GM21360 (cell line): ENCODE data around the gene PPP6R3.

Experiments
- ATAC-seq: cut with Tn5 transposase; IDR thresholded peaks from one replicate; pipeline ENCODE4 v1.9.1; 2021; ENCODE audit warnings: mild to moderate bottlenecking, moderate library complexity; ENCODE audit not compliant: unreplicated experiment

PPP6R3 gene

DNA sequence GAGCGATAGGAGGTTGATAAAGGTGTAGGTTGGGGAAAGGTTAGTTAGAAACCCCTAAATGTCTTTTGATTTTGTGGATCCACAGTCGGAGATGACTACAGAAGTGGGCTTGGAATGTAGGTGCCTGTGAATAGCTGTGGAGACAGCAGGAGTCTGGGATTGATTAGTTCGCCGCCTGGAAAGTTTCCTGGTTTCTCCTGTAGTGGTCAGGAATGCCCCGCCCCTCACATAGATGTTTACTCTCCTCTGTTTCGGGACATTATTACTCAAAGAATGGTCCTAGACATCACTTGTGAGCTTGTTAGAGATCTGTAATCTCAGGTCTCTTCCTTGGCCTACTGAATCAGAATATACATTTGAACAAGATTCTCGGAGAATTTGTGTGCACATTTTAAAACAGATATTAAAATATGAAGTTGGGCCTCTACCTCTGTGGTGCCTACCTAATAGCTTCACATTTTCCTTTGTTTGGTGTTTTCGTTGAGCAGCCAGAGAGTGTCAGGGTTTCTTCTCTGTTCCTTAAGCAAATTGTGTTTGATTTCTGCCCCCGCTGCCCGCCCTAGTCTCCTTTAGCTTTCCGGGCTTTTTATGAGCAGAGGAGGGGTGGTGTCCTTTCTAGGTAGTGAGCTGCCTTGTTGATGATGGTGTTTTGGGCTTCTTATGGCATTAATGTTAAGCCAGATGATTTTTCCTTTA lies 89.4 kb downstream of the PPP6R3 start:
- no peak for ATAC-seq

DNA sequence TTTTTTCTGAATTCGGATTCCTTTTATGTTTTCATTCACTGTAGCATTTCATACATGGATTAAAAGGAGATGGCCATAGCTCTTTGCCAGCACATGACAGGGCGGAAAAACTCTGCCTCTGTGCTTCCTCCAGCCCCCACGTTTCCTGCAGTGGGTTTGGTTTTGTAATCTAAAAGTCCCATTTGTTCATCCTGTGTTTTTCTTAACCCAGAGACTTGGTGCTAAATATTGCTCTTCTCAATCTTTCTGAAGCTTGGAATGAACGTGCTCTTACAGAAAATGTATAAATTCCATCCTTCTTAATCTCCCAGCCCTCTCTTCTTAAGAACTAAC lies 89.9 kb downstream of the PPP6R3 start:
- no peak for ATAC-seq

DNA sequence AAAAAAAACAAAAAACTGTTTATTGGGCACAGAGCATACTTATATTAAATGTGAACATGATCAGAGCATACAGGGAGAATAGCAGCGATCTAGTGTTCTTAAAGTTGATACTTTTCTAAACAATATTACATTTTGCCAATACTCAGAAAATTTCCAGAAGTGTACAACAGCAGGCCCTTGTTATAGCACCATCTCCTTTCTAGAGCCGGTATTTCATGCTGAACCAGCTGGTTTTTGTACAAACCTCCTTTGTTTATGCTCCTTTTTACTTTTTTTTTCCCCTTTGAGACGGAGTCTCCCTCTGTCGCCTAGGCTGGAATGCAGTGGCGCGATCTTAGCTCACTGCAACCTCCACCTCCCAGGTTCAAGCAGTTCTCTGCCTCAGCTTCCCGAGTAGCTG lies 90.7 kb downstream of the PPP6R3 start:
- no peak for ATAC-seq

GRCh38 chr11:68551777-68552176 lies 91.2 kb downstream of the PPP6R3 start:
- ATAC-seq = no peak

- ATAC-seq = no peak
Observed at GRCh38 chr11:68552542-68552941, 92.0 kb downstream of the PPP6R3 start.

DNA sequence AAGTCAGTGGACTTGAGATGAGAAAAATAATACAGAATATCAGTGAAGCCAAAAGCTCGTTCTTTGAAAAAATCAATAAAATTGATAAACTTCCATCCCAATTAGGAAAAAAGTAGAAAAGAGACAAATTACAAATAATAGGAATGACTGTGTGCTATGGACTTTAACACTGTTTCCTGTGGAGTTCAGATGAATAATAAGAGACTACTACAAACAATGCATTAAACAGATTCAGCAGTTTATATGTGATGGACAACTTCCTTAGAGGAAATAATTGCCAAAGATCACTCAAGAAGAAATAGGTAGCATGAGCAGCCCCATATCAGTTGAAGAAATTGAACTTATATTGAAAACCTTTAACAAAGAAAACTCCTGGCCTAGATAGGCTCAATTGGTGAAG lies 99.7 kb downstream of the PPP6R3 start:
- ATAC-seq = no peak

DNA sequence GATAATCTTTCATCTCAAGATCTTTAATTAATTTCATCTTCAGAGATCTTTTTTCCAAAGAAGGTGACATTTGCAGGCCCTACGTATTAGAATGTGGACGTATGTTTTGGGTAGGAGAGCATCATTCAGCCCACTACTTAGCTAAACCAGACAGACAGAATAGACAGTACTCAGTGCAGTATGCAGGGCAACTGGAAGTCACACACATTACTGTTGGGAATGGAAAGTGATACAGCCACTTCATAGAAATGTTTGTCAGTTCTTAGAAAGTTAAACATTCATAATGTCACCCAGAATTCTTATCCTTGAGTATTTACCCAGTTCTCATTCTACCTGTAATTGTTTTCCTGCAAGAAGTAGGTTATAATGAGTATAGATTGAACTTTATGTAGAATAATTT lies 102.9 kb downstream of the PPP6R3 start:
- no peak for ATAC-seq

DNA sequence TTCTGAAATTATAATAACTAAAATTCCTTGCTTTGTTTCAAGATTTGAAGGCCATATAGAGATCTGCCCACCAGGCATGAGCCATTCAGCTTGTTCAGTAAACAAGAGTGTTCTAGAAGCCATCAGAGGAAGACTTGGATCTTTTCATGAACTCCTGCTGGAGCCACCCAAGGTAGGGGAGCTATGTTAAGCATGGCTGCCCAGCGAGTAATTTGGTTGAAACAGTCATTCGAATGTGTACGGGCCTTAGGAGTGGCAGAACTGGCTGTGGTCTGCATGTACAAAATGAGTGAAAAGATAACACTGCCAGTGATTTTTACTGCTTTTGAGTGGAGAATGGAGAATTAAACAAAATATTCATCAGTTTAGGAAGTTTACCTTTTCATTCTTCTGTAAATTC lies 103.7 kb downstream of the PPP6R3 start:
- no peak for ATAC-seq

GRCh38 chr11:68565768-68566167 lies 105.2 kb downstream of the PPP6R3 start:
- no peak for ATAC-seq

GRCh38 chr11:68567553-68567952 lies 107.0 kb downstream of the PPP6R3 start:
- ATAC-seq = no peak

DNA sequence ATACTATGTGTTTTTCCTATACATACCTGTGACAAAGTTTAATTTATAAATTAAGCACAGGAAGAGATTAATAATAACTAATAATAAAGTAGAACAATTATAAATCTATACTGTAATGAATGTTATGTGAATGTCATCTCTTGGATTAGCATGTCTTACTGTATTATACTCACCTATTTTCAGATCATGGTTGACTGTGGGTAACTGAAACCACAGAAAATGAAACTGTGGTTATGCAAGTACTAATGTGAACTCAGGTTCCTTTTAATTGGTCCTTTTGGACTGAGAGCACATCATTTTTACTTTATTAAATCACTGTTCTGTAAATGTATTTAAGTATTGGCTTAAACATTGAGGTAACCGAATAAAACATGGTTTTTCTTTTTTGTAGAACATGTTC lies 108.8 kb downstream of the PPP6R3 start:
- ATAC-seq = no peak

- ATAC-seq = no peak
Observed at GRCh38 chr11:68570691-68571090, 110.1 kb downstream of the PPP6R3 start.

DNA sequence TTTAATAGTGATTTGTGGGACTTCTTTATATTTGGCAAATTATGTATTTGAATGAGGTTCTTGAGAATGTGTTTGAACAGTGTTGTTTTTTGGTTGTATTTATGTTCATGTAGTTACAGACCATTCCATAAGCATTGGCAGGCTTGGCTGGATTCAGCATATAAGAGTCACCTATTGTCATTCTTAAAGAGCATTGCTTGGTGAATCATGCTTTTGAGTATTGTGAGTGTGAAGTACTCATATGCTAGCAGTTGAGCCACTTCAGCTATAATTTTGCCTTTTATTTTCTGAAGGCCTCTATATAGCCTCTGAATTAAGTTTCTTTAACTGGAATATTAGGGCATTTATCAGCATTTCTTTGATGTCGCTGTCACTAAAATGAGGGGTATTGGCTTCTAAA lies 113.8 kb downstream of the PPP6R3 start:
- no peak for ATAC-seq

DNA sequence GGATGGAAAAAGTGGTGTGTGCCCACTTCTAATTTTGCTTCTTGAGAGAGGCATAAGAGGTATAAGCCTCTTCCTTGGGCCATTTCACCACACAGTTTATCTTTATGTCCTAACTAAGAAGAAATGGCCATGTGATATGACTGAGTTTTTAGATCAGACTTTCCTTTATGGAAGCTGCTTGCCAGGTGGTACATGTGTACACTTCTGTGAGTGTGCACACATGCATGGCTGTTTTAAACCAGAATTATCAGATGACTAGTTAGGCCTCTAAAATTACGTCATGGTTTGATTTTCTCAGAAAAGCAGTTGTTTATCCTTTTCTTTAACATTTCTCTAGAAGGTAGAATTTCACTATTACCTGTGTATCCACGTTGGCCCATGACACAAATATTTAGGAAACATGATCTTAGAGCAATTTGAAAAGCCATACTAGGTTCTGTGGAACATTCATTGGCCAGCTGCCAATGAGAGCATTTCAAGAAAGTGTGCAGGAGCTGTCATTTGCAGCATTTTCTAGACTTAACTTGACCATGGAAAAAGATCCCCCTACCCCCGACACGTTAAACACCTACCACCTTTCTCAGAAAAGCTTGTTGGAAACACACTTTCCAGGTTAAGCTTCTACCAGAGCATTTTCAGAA lies 114.6 kb downstream of the PPP6R3 start:
- ATAC-seq = no peak

DNA sequence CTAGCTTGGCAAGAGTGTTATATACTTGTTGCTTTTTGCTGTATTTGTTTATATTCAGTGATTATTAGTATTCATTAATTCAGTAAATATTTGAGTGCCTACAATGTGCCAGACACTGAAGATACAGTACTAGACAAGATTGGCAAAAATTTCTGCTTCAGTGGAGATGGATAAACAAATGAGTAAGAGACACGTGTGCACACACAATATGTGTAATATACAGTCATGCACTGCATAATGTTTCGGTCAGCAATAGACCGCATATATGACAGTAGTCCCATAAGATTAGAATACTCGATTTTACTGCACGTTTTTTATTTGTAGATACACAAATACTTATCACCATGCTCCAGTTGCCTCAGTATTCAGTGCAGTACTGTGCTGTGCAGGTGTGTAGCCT lies 118.9 kb downstream of the PPP6R3 start:
- ATAC-seq = no peak

DNA sequence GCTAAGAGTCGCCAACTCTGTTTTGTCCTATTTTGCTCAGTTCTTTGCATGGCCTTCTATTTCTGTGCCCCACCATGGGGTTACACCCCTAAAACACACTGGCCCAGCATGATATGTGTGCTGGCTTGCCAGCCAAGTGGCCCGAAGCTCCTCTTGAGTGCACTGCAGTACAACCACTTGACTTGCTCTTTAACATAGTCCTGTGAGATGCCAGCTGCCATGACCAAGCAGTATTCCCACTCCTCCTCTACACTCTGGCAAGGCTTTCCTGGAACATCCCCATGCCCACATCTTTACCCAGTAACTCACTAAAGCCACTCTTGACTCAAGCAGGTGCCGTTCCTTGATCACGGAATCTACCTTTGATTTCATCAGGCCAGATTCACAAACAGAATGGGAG lies 120.9 kb downstream of the PPP6R3 start:
- ATAC-seq = no peak

DNA sequence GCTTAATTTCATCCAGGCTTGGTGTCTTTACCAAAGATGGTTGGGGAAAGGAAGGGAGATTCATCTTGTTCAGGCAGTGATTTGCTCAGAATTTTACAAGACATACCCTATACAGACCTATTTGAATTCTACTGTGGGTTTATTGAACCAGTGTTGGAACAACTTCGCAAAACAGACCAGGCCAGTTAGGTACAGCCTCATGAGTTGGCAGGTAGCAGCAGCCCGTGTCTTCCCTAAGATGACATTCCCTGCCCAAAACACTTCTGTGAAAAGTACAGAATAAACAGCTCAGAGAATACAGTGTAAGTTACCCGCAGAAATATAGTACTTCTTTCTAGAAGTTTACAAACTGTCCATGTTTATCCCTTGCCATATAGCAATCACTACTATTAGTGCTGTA lies 121.3 kb downstream of the PPP6R3 start:
- ATAC-seq = no peak

- ATAC-seq = no peak
Observed at GRCh38 chr11:68582416-68583040, 122.0 kb downstream of the PPP6R3 start.

- ATAC-seq = no peak
Observed at GRCh38 chr11:68583041-68583446, 122.5 kb downstream of the PPP6R3 start.

GRCh38 chr11:68584097-68584496 lies 123.5 kb downstream of the PPP6R3 start:
- ATAC-seq = no peak

DNA sequence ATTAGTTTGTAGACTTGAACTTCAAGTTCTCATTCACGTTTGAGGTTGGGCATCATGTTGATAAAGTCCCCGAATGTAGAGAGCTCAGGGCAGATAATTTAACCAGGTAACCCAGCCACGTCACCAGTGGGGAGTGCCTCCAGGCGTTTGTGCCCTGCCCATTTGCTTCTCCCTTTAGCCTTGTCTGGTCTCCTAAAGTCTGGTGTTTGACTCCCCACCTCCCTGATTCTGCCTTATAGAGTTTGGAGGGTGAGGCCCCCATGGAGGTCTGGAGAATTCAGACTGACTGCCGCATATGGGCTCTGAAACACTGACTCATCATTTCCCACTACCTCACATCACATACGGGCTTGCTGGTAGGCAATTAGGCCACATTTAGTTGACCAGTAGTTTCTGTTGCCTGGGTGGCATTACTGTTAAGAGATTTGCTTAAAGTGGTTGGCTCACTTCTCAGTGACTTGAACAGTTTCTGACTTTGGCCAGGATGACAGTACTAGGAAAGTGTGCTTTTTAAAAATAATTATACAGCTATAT lies 124.5 kb downstream of the PPP6R3 start:
- ATAC-seq = no peak

GRCh38 chr11:68589547-68590216 lies 129.1 kb downstream of the PPP6R3 start:
- ATAC-seq = no peak
